Endothelial cell of umbilical vein (primary cell): ENCODE results near the gene SYNPO2. TPM values are rescaled to one million over a fixed set of nuclear protein-coding genes. Genes with fewer than 3 reads are reported as not detected.

Source experiments
- BruUV-seq: library from RNA; stranded (reverse); fragments of 400-500 nt; replicated peaks from 2 replicates; lab custom pipeline; 2021; lab: Mats Ljungman, UMichigan
- CTCF ChIA-PET: fragments of 300-600, 350-600 bp; sonication (Branson Sonifier 250); formaldehyde crosslinking; loops from one replicate; lab custom pipeline; 2021; ENCODE audit warnings: antibody characterized with exemption, inconsistent platforms; lab: Charles Lee
- POLR2A ChIA-PET: fragments of 300-600, 350-600 bp; sonication (Branson Sonifier 250); formaldehyde crosslinking; loops from one replicate; lab custom pipeline; 2021; ENCODE audit warnings: antibody characterized with exemption, inconsistent platforms; lab: Charles Lee
- DNase-seq: peaks from one replicate; pipeline ENCODE4 v3.0.0-alpha.2; 2011; ENCODE audit warnings: low read depth, low spot score
- FAIRE-seq: peaks from 2 replicates; lab custom pipeline; 2011; peaks lifted over from hg19 to GRCh38; lab: Jason Lieb, UNC
- H2AFZ ChIP-seq: 2 replicates; pipeline ENCODE4 v1.6.0; 2012; ENCODE audit warnings: low read depth, low read length, control low read depth, inconsistent platforms
- H3K27ac ChIP-seq: 2 replicates; pipeline ENCODE4 v1.5.1; 2011; ENCODE audit warnings: low read depth, mild to moderate bottlenecking, control low read depth, low read length, moderate library complexity; ENCODE audit not compliant: insufficient read depth
- H3K27me3 ChIP-seq, 2 experiments: 2 replicates each; pipeline versions ENCODE4 v1.6.0 to v1.6.1; 2011; ENCODE audit warnings: low read length in 2 of 2, mixed read lengths in 1 of 2; ENCODE audit not compliant: control insufficient read depth in 2 of 2, insufficient read depth in 2 of 2
- H3K36me3 ChIP-seq, 2 experiments: 2 replicates in 1 of 2; 3 replicates in 1 of 2; pipeline ENCODE4 v1.5.1; 2011; ENCODE audit warnings: low read length in 2 of 2, mild to moderate bottlenecking in 1 of 2, moderate library complexity in 1 of 2; ENCODE audit not compliant: control insufficient read depth in 2 of 2, insufficient read depth in 2 of 2; ENCODE audit errors: extremely low read depth in 1 of 2
- H3K4me1 ChIP-seq: 3 replicates; pipeline ENCODE4 v1.5.1; 2011; ENCODE audit warnings: mild to moderate bottlenecking, low read length; ENCODE audit not compliant: control insufficient read depth, insufficient read depth; ENCODE audit errors: extremely low read depth
- H3K4me2 ChIP-seq: 2 replicates; pipeline ENCODE4 v1.6.1; 2011; ENCODE audit warnings: low read length, control low read depth, mixed read lengths; ENCODE audit not compliant: insufficient read depth
- H3K4me3 ChIP-seq, 3 experiments: fragments of 200-600 bp in 1 of 3; sonication (generic), shearing (Covaris generic) in 1 of 3; replicated peaks in 1 of 3; 2 replicates each; pipeline ENCODE4 v1.5.1; 2011 to 2016; ENCODE audit warnings: control low read depth in 3 of 3, low read length in 3 of 3, mild to moderate bottlenecking in 2 of 3, inconsistent platforms in 1 of 3, low read depth in 1 of 3, moderate library complexity in 1 of 3; ENCODE audit not compliant: insufficient read depth in 1 of 3
- H3K79me2 ChIP-seq: 2 replicates; pipeline ENCODE4 v1.6.0; 2012; ENCODE audit warnings: low read length, inconsistent platforms; ENCODE audit not compliant: control insufficient read depth, insufficient read depth
- H3K9ac ChIP-seq: replicated peaks from 2 replicates; pipeline ENCODE3; 2011; ENCODE audit warnings: low read length, control low read depth; ENCODE audit not compliant: insufficient read depth; ENCODE audit errors: extremely low read depth
- H3K9me1 ChIP-seq: replicated peaks from 3 replicates; pipeline ENCODE4 v1.6.0; 2011; ENCODE audit warnings: mild to moderate bottlenecking, low read length; ENCODE audit not compliant: control insufficient read depth, insufficient read depth; ENCODE audit errors: extremely low read depth
- H3K9me3 ChIP-seq: replicated peaks from 2 replicates; pipeline ENCODE4 v1.5.1; 2012; ENCODE audit warnings: low read length, inconsistent platforms; ENCODE audit not compliant: control insufficient read depth, insufficient read depth
- H4K20me1 ChIP-seq: replicated peaks from 2 replicates; pipeline ENCODE3; 2011; ENCODE audit warnings: mild to moderate bottlenecking, low read length; ENCODE audit not compliant: control insufficient read depth, insufficient read depth; ENCODE audit errors: extremely low read depth
- EZH2 ChIP-seq: IDR thresholded peaks from 2 replicates; pipeline ENCODE4 v1.6.1; 2012; ENCODE audit warnings: borderline replicate concordance, low read depth, mild to moderate bottlenecking, moderate library complexity, low read length, inconsistent platforms; ENCODE audit not compliant: severe bottlenecking
- FOS ChIP-seq: IDR thresholded peaks from 2 replicates; pipeline ENCODE4 v1.6.1; 2011; ENCODE audit warnings: mild to moderate bottlenecking, low read length, moderate library complexity, borderline replicate concordance; ENCODE audit not compliant: insufficient read depth
- GATA2 ChIP-seq: IDR thresholded peaks from 2 replicates; pipeline ENCODE4 v1.7.0; 2011; ENCODE audit warnings: low read depth, mild to moderate bottlenecking, moderate library complexity, mixed read lengths, low read length; ENCODE audit not compliant: insufficient read length, insufficient read depth
- JUN ChIP-seq: IDR thresholded peaks from 2 replicates; pipeline ENCODE4 v1.6.1; 2011; ENCODE audit warnings: borderline replicate concordance, low read depth; ENCODE audit not compliant: insufficient read length, insufficient read depth
- MAX ChIP-seq: IDR thresholded peaks from 2 replicates; pipeline ENCODE4 v1.6.1; 2011; ENCODE audit not compliant: insufficient read depth, insufficient read length
- MYC ChIP-seq: IDR thresholded peaks from one replicate; pipeline ENCODE4 v1.6.1; 2011; ENCODE audit warnings: mild to moderate bottlenecking, low read depth, low read length
- POLR2A ChIP-seq: IDR thresholded peaks from 2 replicates; pipeline ENCODE4 v1.6.1; 2012; ENCODE audit warnings: low read depth, mild to moderate bottlenecking, control low read depth, low read length
- POLR2AphosphoS5 ChIP-seq: IDR thresholded peaks from 2 replicates; pipeline ENCODE4 v1.6.1; 2012; ENCODE audit warnings: low read depth, mild to moderate bottlenecking, control low read depth, low read length, moderate library complexity; ENCODE audit not compliant: insufficient read depth
- dilution Hi-C: fragments of 300-500 bp; cut with MboI; formaldehyde crosslinking; loops from one replicate; pipeline ENCODE4 v1.15.0; 2019; ENCODE audit warnings: low sequenced_read_pairs; ENCODE audit not compliant: extremely low pct_ligation_motif_present
- intact Hi-C: fragments of 100-400 bp; cut with micrococcal nuclease; formaldehyde crosslinking; loops from one replicate; pipeline ENCODE4 v1.10.0; 2022
- polyA plus RNA-seq, 4 experiments: library from polyadenylated mRNA; depleted of rRNA in 3 of 4; stranded (reverse) in 3 of 4; unstranded in 1 of 4; fragments of >200 nt; gene quantifications; 2 replicates each; pipeline versions ENCODE4 v1.2.1 to v1.2.3, GENCODE V29; 2011 to 2012; ENCODE audit warnings: missing spikeins in 1 of 4
- total RNA-seq: library from RNA; stranded (reverse); gene quantifications from 2 replicates; pipeline ENCODE4 v1.2.3, GENCODE V29; 2021
- TF ChIP-seq, protein P1 (sequence below), 2 donors: IDR thresholded peaks; 1 replicate in 1 of 2; 2 replicates in 1 of 2; pipeline ENCODE4 v1.5.1; 2011; ENCODE audit warnings: low read length in 2 of 2, mild to moderate bottlenecking in 2 of 2, moderate library complexity in 2 of 2, control low read depth in 1 of 2, inconsistent platforms in 1 of 2, low read depth in 1 of 2; ENCODE audit not compliant: insufficient read depth in 1 of 2; ENCODE audit errors: extremely low read depth in 1 of 2

SYNPO2 gene
- total and polyA plus RNA-seq, 2 donors (not counting 3 experiments of a cell fraction or from before 2014, with no cell fraction given) = 0.06 to 0.13 TPM

GRCh38 chr4:119040261-119040660, 151.6 kb downstream of the SYNPO2 start:
- Histone ChIP-seq H2AFZ (no peak overlapping the region), H3K4me1 (peaks cover 11% of the 10 kb centered on the region)
- POLR2A ChIA-PET = no interaction called here

More at GRCh38 chr4:119040261-119040660, 151.6 kb downstream of the SYNPO2 start:
- Histone ChIP-seq H3K9ac (no peak overlapping the region), H4K20me1 (no peaks in the 10 kb centered on the region), H3K4me2 (no peak overlapping the region), H3K27ac (no peak overlapping the region), H3K36me3 (no peaks in the 10 kb centered on the region), H3K79me2 (no peaks in the 10 kb centered on the region), H3K27me3 (no peaks in the 10 kb centered on the region), H3K9me1 (no peaks in the 10 kb centered on the region), H3K9me3 (no peaks in the 10 kb centered on the region), H3K4me3 (no peak overlapping the region)
- FAIRE-seq (no peak), DNase-seq (no peak)
- CTCF ChIA-PET = interaction anchor here (0.9 to 3.9 kb wide), 25 partner anchors 11 to 587 kb away, joined by 3 to 24 read pairs (median 4); partner anchors contain the start of gene USP53
- dilution Hi-C loops = no loop called here
- intact Hi-C loops = loop anchor here (5.0 kb wide), 1 partner anchor 412 kb away; no protein-coding TSS in a partner anchor
- TF ChIP-seq JUN (no peak), FOS (no peak), MAX (no peak), POLR2AphosphoS5 (no peak), MYC (no peak), GATA2 (no peak), POLR2A (no peak), EZH2 (no peak)
- TF ChIP-seq, protein P1, sequence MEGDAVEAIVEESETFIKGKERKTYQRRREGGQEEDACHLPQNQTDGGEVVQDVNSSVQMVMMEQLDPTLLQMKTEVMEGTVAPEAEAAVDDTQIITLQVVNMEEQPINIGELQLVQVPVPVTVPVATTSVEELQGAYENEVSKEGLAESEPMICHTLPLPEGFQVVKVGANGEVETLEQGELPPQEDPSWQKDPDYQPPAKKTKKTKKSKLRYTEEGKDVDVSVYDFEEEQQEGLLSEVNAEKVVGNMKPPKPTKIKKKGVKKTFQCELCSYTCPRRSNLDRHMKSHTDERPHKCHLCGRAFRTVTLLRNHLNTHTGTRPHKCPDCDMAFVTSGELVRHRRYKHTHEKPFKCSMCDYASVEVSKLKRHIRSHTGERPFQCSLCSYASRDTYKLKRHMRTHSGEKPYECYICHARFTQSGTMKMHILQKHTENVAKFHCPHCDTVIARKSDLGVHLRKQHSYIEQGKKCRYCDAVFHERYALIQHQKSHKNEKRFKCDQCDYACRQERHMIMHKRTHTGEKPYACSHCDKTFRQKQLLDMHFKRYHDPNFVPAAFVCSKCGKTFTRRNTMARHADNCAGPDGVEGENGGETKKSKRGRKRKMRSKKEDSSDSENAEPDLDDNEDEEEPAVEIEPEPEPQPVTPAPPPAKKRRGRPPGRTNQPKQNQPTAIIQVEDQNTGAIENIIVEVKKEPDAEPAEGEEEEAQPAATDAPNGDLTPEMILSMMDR (IDR thresholded peaks at IDR 0.05; ENCODE audit: extremely low read depth in 1 of 2, insufficient read depth in 1 of 2, low read depth in 1 of 2, low read length in 2 of 2) = no peak
- no TSS peak for BruUV-seq
